ENCODE results near the gene STK10.

Gene STK10

GRCh38 chr5:172048170-172048422 lies 139.9 kb downstream of the STK10 start:
- TF ChIP-seq CTCF (conservative IDR thresholded peaks at IDR 0.05; ENCODE audit: low read length), result no peak
- H3K4me3 ChIP-seq (ENCODE audit: low read length), result no peak overlapping the region
- DNase-seq (ENCODE audit: low read depth), result no peak

GRCh38 chr5:172046593-172046992 lies 141.4 kb downstream of the STK10 start:
- H3K4me3 ChIP-seq (ENCODE audit: low read length), result no peak overlapping the region
- DNase-seq (ENCODE audit: low read depth), result no peak
- TF ChIP-seq CTCF (conservative IDR thresholded peaks at IDR 0.05; ENCODE audit: low read length), result no peak

- DNase-seq (ENCODE audit: low read depth), result no peak
- H3K4me3 ChIP-seq (ENCODE audit: low read length), result no peak overlapping the region
- no peak for TF ChIP-seq CTCF (conservative IDR thresholded peaks at IDR 0.05; ENCODE audit: low read length)
Observed at GRCh38 chr5:172045315-172045632, 142.8 kb downstream of the STK10 start.

GRCh38 chr5:172044631-172045314 lies 143.3 kb downstream of the STK10 start:
- no peak for DNase-seq (ENCODE audit: low read depth)
- TF ChIP-seq CTCF (conservative IDR thresholded peaks at IDR 0.05; ENCODE audit: low read length), result no peak
- H3K4me3 ChIP-seq (ENCODE audit: low read length), result no peak overlapping the region

GRCh38 chr5:172043865-172044264 lies 144.2 kb downstream of the STK10 start:
- TF ChIP-seq CTCF (conservative IDR thresholded peaks at IDR 0.05; ENCODE audit: low read length), result no peak
- DNase-seq (ENCODE audit: low read depth), result no peak
- H3K4me3 ChIP-seq (ENCODE audit: low read length), result no peak overlapping the region

- no peak overlapping the region for H3K4me3 ChIP-seq (ENCODE audit: low read length)
- DNase-seq (ENCODE audit: low read depth), result no peak
- TF ChIP-seq CTCF (conservative IDR thresholded peaks at IDR 0.05; ENCODE audit: low read length), result no peak
Observed at GRCh38 chr5:172042183-172042582, 145.8 kb downstream of the STK10 start.

GRCh38 chr5:172038167-172038566 lies 149.9 kb downstream of the STK10 start:
- TF ChIP-seq CTCF (conservative IDR thresholded peaks at IDR 0.05; ENCODE audit: low read length), result no peak
- DNase-seq (ENCODE audit: low read depth), result no peak
- H3K4me3 ChIP-seq (ENCODE audit: low read length), result no peak overlapping the region

Data from AG10803 (cell line).